ENCODE results near the gene FGF21.
"Not testable (repeated sequence)": the region's sequence is repeated elsewhere in the genome, so short reads cannot be mapped to it uniquely, and the experiment has no call there.

The FGF21 gene

DNA sequence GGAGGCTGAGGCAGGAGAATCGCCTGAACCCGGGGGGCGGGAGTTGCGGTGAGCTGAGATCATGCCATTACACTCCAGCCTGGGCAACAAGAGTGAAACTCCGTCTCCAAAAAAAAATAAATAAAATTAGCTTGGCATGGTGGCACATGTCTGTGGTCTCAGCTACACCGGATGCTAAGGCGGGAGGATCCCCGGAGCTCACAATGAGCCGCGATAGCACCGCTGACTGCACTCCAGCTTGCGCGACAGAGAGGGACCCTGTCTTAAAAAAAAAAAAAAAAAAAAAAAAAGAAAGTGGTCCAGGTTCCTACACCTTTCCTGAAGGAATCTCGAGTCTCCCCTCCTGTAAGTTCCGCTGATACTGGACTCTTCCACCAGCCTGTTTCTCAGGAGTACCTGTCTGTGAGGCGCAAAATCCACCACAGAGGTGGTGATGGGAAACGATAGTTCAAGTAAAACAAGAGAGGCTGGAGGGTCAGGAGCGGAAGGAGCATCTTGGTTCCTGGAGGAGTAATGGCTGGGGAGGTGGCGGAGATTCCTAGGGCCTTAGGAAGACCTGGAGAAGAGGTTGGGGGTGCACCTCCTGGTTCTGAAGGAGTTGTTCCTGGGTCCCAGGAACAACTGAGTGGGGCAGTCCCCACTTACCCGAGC is 3.4 kb upstream of the FGF21 start:
- no peak for DNase-seq

DNA sequence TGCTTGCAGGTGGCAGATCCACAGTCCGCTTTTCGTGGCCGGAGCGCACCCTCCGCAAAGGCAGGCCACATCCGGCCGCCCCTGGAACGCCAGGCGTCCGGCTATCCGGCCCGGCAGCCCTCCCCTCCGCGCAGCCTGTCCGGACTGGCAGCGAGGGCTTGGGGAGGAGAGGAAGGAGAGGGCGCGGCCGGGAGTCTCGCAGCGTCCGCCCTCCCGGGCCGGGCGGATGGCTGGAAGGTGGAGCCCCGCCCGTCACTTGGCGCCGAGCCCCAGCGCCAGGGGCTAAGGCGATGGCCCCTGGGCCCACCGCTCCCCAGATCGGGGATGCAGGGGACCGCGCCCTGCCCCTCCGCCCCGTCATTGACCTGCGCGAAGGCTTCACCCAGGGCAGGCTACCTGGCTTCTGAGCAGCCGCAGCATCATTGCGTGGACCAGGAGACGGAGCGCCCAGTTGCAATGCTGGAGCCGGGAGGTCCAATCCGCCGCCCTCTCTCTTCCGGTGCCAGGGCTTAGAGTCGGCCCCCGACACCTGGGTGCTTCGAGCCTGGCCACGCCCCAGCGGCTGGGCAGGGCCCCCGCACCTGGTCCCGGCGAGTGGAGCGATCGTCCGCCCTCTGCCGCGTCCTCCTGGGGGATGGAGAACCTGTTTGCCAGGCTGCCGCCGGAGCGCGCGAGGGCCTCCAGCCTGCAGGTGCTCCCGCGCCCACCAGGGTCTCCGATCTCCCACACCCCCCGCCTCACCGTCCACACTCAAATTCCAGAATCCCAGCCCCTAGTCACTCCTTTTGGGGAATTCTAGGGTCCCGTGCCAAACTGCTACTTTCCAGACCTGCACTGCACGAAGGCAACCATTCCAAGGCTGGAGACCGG is 2.6 kb upstream of the FGF21 start, which contains the start of gene FUT1:
Gene FUT1 (minus strand): TSS at position 146 of the 870 bp plus-strand sequence. CDS start 1,360 bp downstream, outside the sequence.
- DNase-seq, result no peak

DNA sequence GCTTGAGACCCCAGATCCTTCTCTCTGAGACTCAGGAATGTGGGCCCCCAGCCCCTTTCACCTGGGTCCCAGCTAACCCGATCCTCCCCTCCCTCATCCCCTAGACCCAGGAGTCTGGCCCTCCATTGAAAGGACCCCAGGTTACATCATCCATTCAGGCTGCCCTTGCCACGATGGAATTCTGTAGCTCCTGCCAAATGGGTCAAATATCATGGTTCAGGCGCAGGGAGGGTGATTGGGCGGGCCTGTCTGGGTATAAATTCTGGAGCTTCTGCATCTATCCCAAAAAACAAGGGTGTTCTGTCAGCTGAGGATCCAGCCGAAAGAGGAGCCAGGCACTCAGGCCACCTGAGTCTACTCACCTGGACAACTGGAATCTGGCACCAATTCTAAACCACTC is 463 bp downstream of the FGF21 start:
- DNase-seq, result no peak

DNA sequence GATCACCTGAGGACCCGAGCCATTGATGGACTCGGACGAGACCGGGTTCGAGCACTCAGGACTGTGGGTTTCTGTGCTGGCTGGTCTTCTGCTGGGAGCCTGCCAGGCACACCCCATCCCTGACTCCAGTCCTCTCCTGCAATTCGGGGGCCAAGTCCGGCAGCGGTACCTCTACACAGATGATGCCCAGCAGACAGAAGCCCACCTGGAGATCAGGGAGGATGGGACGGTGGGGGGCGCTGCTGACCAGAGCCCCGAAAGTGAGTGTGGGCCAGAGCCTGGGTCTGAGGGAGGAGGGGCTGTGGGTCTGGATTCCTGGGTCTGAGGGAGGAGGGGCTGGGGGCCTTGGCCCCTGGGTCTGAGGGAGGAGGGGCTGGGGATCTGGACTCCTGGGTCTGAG is 888 bp downstream of the FGF21 start:
- no peak for DNase-seq

DNA sequence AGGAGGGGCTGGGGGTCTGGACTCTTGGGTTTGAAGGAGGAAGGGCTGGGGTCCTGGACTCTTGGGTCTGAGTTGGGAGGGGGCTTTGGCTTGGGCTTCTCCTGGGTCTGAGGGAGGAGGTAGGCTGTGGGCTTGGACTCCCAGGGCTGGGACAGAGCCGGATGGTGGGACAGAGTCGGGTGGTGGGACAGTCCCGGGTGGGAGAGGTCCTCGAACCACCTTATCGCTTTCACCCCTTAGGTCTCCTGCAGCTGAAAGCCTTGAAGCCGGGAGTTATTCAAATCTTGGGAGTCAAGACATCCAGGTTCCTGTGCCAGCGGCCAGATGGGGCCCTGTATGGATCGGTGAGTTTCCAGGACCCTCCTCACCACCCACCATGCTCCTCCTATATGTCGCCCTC is 1.4 kb downstream of the FGF21 start:
- DNase-seq, result no peak

DNA sequence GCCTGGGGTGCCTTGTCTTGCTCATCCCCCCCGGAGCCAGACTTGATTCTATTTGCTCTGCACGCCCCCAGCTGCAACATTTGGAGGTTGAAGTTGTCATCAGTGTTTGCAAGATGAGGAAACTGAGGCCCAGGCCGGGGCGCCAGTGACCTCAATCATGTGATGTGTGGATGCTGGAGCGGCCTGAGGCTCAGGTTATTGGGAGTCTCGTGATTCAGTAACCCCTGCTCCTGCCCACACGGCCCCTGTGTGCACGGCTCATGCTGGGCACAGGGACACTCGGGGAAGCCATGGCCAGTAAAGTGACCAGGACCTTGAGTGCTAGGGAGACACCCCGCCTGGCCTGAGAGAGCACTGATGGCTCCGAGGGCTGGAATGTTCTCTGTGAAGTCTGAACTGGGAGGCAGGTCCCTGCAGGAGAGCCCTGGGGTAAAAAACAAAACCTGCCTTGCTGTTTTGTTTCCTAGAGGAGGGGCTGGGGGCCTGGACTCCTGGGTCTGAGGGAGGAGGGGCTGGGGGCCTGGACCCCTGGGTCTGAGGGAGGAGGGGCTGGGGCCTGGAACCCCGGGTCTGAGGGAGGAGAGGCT is 1.9 kb downstream of the FGF21 start:
- DNase-seq, result no peak

DNA sequence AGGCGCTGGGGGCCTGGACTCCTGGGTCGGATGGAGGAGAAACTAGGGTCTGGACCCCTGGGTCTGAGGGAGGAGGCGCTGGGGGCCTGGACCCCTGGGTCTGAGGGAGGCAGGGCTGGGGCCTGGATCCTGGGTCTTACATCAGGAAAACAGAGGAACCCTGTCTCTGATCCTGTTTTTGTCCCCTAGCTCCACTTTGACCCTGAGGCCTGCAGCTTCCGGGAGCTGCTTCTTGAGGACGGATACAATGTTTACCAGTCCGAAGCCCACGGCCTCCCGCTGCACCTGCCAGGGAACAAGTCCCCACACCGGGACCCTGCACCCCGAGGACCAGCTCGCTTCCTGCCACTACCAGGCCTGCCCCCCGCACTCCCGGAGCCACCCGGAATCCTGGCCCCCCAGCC is 2.4 kb downstream of the FGF21 start:
- DNase-seq, result no peak

DNA sequence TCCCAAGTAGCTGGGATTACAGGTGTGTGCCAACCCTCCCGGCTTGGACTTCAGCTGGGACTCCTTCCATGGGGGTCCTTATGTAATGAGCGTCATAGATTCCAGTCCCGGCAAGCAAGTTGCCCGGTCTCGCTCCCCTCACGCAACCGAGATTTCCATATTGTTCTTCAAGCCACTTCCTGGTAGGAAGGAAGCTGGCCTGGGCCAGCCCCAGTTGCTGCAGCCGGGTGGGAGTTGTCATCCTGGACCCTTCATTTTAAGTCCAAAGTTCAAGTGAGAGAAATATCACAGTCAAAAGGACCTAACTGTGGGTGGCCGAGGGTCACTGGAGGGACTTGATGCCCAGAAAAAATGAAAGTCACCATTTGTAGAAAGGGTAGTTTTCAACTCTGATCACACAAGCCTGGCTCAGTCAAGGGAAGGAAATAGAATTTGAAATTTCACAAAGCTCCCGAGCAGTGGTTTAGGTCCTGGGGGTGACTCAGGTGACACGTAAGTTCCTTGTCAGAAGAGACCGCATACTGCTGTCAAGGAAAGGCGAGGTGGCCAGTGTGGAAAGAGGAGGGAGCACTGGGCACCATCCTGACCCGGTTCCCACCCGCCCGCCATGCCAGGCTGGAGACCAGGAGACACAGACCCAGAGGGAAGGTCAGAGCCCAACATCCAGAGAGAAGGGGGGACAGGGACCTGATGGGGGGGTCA is 5.3 kb downstream of the FGF21 start:
- no peak for DNase-seq

DNA sequence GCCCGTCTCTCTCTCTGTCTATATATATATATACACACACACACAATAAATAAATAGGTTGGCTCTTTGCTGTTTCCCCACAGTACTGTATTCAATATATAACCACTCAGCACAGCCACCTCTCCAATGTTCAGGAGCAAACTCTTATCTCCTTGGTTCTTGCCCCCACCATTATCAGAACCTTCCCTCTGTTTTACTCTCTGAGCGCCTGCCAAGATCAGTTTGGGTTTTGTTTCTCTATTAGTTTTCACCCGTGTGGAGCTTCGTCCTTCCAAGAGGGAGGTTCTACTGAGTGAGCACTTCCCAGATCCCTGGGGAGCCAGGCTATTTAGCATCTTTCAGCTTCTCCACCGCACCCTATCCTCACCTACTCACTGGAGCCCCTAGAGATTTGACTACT is 10.5 kb downstream of the FGF21 start:
- DNase-seq, result not testable (repeated sequence)

DNA sequence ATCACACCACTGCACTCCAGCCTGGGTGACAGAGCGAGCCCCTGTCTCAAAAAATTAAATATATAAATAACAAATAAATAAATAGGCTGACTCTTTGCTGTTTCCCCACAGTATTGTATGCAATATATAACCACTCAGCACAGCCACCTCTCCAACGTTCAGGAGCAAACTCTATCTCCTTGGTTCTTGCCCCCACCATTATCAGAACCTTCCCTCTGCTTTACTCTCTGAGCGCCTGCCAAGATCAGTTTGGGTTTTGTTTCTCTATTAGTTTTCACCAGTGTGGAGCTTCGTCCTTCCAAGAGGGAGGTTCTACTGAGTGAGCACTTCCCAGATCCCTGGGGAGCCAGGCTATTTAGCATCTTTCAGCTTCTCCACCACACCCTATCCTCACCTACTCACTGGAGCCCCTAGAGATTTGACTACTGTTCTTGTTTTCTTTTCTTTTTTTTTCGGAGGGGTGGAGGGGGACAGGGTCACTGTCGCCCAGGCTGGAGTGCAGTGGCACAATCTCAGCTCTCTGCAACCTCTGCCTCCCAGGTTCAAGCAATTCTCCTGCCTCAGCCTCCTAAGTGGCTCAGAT is 12.9 kb downstream of the FGF21 start:
- not testable (repeated sequence) for DNase-seq

DNA sequence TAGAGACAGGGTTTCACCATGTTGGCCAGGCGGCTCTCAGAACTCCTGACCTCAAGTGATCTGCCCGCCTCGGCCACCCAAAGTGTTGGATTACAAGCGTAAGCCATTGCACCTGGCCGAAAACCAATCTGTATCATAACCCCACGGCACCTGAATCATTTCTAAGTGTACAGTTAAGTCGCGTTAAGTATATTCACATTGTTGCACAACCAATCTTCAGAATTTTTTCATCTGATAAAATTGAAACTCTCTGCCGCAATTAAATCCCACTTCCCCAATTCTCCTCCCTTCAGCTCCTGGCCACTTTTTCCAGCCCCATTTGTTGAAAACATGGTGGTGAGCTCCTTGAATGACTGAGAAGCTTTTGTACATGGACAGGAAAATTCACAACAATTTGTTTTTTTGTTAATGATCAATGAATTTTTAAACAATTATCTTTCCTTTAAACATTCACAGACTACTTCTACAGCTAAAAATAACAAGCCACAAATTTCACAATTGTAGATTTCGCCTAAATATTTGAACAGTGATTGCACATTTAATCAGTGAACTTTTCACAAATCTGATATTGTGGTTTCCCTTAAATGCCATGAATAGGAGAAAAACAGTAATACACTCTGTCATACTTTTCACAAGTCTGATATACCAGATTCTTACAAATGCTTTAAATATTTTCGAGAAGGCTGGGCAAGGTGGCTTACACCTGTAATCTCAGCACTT is 13.8 kb downstream of the FGF21 start:
- DNase-seq, result no peak

DNA sequence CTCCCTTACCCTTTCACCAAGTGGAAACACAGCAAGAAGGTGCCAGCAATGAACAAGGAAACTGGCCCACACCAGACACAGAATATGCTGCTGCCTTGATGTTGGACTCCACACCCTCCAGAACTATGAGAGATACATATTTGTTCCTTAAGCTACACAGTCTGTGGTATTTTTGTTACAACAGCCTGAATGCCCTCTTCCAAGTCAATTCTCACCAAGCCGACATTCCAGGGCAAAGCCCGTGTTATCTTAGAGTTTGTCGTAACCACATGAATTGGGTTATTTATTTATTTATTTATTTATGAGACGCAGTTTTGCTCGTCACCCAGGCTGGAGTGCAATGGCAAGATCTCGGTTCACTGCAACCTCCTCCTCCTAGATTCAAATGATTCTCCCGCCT is 14.9 kb downstream of the FGF21 start:
- peak; percentile 59 for DNase-seq

DNA sequence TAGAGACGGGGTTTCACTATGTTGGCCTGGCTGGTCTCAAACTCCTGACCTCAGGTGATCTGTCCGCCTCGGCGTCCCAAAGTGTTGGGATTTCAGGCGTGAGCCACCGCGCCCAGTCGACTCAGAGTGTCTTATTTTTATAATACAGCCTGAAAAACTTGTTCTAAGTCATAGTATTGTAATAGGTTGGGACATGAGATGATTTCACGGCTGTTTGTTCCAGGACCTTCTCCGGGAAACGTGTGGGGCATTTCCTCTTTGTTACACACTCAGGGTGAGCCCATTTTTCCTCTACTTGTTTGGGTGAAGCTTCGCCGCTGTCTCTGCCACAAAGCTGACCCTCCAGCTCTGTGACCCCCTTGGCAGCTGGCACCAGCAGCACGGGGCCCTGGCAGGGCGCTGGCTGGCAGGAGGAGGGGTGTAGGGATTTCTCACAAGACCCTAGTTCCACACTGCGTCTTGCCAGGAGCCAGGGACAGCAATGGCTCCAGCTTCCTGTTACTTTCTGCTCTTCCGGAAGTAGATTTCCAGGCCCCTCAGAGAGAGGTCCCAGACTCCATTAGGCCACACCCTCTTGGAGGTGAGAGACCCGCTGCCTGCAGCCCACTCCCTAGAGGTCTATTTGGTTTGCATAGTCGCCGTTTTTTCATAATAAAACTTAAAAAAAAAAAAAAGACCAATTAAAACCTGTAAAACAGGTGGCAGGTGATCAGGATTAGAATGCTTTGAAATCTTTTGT is 15.6 kb downstream of the FGF21 start:
- DNase-seq, result no peak

DNA sequence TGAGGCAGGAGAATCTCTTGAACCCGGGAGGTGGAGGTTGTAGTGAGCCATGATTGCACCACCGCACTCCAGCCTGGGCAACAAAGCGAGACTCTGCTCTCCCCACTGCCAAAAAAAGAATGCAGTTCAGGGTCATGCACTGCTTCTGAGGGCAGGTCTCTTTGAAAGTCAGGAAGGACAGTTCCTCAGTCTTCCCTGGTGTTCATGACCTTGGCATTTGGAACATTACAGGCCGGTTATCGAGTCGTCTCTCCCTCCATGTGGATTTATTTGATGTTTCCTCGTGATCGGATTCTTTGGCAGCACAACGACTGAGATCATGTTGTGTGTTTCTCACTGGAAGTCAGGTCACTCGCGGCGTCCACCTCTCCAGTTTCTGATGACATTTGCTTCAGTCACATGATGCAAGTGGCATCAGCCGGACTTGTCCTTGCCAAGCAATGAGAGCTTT is 17.2 kb downstream of the FGF21 start:
- no peak for DNase-seq

DNA sequence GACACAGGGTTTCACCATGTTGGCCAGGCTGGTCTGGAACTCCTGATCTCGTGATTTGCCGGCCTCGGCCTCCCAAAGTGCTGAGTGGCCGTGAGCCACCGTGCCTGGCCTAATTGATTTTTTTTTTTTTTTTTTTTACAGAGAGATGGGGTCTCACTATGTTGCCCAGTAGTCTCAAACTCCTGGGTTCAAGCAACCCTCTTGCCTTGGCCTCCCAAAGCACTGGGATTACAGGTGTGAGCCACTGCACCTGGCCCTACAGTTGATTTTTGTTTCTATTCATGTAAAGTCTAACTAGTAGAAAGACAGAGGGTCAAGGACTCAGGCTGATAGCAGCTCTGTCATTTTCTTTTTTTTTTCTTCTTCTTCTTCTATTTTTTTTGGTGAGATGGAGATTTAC is 21.8 kb downstream of the FGF21 start:
- DNase-seq, result no peak

DNA sequence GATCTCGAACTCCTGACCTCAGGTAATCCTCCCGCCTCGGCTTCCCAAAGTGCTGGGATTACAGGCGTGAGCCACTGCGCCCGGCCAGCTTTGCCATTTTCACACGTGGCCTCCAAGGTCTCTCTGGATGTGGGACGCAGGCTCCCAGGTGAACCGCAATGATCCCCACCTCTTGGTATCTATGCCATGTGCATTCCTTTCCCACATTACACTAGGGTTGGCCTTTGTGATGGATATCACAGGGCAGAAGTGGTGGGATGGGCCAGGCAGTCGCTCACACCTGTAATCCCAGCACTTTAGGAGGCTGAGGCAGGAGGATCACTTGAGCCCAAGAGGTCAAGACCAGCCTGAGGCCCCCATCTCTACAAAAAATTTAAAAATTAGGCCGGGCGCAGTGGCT is 22.4 kb downstream of the FGF21 start:
- no peak for DNase-seq

DNA sequence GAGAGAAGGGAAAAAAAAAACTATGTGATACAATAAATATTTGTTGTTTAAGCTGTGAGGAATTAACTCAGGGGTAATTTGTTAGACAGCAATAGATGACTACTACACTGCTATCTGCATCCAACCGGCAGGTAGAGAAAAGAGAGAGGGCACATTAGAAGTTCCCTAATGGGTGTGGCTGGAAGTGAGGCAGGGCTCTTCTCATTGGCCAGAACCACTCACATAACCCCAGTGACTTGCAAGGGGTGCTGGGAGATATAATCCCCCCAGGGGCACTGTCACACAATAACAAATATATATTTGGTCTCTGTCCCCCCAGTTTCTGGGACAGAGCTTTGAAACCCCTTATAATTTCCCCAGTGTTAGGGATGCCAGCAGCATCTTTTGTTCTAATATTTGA is 24.3 kb downstream of the FGF21 start:
- no peak for DNase-seq

DNA sequence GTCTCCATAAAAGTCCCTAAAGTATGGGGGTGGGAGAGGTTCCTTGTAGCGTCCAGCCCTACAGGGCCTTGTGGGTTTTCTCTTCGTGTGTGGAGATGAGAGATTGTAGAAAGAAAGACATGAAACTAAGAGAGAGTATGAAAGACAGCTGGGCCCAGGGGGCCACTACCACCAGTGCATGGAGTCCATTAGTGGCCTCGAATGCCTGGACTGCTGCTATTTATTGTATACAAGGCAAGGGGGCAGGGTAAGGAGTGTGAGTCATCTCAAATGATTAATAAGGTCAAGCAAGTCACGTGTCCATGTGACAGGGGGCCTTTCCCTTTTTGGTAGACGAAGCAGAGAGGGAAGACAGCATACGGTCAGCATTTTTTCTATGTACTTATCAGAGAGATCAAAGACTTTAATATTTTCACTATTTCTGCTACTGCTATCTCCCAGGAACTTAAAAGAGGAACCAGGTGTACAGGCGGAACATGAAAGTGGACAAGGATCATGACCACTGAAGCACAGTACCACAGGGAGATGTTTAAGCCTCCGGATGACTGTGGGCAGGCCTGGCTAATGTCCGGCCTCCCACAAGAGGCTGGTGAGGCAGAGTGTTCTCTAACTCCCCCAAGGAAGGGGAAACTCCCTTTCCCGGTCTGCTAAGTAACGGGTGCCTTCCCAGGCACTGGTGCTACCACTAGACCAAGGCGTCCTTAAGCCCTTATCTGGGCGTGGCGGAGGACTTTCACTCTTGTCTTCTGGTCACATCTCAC is 25.5 kb downstream of the FGF21 start:
- peak; percentile 38 for DNase-seq

DNA sequence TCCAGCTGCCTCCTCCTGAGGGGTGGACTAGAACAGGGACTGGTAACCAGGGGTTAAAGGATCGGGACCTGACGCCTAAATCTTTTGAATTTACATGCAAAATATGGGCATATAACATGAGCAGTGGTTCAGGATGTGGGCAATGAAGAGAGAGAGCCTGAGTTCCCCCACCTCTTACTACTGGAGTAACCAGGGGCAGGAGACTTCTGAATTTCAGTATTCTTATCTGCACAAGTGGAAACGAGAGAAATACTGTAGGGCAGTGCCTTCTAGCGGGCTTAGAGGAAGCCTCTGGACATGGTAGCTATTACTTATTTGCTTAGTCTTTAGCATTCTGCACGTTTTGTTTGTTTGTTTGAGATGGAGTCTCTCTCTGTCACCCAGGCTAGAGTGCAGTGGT is 29.2 kb downstream of the FGF21 start:
- no peak for DNase-seq

DNA sequence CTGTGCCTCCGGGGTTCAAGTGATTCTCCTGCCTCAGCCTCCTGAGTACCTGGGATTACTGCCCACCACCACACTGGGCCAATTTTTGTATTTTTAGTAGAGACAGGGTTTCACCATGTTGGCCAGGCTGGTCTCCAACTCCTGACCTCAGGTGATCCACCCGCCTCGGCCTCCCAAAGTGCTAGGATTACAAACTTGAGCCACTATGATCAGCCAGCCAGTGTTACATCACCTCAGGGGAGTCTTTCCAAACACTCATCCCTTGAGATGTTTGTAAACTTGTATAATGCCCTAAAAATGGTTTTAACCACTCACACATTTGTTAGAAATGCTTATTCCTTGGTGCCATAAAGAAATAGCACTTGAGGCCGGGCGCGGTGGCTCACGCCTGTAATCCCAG is 31.1 kb downstream of the FGF21 start:
- not testable (repeated sequence) for DNase-seq

Measured in fibroblast of skin of abdomen (primary cell).